Thyroid gland (tissue), 4 donors: ENCODE measurements around the gene OPALIN.

ENCODE experiments used
- POLR2A ChIP-seq, 2 donors: fragments of 450-650 bp; IDR thresholded peaks; one replicate each; pipeline ENCODE4 v1.6.1; 2017; ENCODE audit warnings: antibody characterized with exemption in 2 of 2, mild to moderate bottlenecking in 2 of 2, moderate library complexity in 1 of 2
- TF ChIP-seq, protein P1 (sequence below), 6 experiments: fragments of 200-600 bp in 3 of 6; fragments of 450-650 bp in 3 of 6; sonication (generic) in 3 of 6; IDR thresholded peaks; one replicate each; pipeline ENCODE4 v1.5.1; 2016 to 2019; ENCODE audit warnings: antibody characterized with exemption in 6 of 6, mild to moderate bottlenecking in 2 of 6, inconsistent platforms in 1 of 6, moderate library complexity in 1 of 6

- no peak for TF ChIP-seq POLR2A (IDR thresholded peaks at IDR 0.05)
- TF ChIP-seq, protein P1, sequence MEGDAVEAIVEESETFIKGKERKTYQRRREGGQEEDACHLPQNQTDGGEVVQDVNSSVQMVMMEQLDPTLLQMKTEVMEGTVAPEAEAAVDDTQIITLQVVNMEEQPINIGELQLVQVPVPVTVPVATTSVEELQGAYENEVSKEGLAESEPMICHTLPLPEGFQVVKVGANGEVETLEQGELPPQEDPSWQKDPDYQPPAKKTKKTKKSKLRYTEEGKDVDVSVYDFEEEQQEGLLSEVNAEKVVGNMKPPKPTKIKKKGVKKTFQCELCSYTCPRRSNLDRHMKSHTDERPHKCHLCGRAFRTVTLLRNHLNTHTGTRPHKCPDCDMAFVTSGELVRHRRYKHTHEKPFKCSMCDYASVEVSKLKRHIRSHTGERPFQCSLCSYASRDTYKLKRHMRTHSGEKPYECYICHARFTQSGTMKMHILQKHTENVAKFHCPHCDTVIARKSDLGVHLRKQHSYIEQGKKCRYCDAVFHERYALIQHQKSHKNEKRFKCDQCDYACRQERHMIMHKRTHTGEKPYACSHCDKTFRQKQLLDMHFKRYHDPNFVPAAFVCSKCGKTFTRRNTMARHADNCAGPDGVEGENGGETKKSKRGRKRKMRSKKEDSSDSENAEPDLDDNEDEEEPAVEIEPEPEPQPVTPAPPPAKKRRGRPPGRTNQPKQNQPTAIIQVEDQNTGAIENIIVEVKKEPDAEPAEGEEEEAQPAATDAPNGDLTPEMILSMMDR (IDR thresholded peaks at IDR 0.05), result peak; percentile 51 to 91 (median 77)
Observed at GRCh38 chr10:96370584-96371157, 11.9 kb upstream of the OPALIN start.
